GM21825 (cell line): Measurements from ENCODE around the gene MLNR.

Source experiments
- ATAC-seq: cut with Tn5 transposase; IDR thresholded peaks from one replicate; pipeline ENCODE4 v1.9.1; 2021; ENCODE audit warnings: mild to moderate bottlenecking, moderate library complexity; ENCODE audit not compliant: unreplicated experiment

MLNR gene, protein sequence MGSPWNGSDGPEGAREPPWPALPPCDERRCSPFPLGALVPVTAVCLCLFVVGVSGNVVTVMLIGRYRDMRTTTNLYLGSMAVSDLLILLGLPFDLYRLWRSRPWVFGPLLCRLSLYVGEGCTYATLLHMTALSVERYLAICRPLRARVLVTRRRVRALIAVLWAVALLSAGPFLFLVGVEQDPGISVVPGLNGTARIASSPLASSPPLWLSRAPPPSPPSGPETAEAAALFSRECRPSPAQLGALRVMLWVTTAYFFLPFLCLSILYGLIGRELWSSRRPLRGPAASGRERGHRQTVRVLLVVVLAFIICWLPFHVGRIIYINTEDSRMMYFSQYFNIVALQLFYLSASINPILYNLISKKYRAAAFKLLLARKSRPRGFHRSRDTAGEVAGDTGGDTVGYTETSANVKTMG

DNA sequence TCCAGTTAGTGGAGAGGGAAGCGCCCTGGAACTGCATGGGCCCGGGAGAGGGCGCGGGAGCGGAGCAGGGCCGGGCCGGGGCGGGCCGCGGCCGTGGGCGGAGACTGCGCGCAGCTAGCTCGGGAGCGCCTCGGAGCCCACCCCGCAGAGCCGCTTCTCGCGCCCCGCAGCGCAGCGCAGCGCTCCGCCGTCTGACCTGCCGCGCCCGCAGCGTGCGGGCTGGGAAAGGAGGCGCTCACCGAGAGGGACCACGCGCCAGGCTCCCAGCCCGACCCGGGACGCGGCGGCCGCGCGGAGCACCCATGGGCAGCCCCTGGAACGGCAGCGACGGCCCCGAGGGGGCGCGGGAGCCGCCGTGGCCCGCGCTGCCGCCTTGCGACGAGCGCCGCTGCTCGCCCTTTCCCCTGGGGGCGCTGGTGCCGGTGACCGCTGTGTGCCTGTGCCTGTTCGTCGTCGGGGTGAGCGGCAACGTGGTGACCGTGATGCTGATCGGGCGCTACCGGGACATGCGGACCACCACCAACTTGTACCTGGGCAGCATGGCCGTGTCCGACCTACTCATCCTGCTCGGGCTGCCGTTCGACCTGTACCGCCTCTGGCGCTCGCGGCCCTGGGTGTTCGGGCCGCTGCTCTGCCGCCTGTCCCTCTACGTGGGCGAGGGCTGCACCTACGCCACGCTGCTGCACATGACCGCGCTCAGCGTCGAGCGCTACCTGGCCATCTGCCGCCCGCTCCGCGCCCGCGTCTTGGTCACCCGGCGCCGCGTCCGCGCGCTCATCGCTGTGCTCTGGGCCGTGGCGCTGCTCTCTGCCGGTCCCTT, at the start of gene MLNR:
TSS of gene MLNR (plus strand) at position 303 of the 820 bp plus-strand sequence. CDS start at position 303, 0 bp downstream.
- no peak for ATAC-seq

DNA sequence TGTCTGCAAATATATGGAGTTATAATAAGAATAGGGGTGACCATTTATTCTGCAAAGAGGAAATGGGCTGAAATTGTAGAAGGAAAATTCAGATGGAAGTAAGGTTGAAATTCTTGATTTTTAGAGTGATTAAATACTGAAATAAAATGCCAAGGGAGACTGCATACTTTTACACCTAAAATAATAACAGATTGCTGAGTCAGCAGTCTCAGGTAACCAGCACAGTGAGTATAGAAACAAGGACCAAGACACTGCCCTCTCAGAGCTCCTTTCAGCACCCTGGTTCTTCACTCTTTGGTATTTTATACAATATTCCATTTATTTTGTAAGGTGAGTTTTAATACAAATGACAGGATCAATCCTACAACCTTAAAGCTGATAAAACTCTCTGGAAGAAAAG, 48.8 kb upstream of the MLNR start:
- no peak for ATAC-seq

DNA sequence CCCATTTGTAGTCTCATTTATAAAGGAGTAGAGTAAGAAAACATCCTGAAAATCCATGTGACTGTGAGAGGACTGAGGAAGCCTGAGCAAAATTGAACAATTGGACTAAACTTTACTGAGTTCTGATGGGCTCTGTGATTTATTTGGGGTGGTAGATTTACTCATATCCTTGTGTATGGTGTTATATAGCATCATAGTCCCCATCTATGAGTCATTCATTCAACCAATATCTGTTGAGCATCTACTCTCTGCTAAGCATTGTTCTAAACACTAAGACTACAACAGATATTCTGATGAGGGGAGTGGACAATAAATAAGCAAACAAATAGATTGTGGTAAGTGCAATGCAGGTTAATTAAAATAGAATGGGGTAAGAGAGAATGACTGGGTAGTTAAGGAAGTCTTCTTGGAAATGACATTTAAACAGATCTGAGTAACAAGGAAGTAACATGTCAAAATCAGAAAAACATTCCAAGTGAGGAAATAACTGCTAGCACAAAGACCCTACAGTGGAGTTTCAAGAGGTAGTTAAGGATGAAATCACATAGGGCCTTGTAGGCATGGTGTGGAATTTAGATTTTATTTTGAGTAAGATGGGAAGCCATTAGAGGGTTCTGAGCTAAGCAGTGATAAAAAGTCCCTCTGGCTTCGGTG, 36.3 kb upstream of the MLNR start:
- ATAC-seq = no peak

DNA sequence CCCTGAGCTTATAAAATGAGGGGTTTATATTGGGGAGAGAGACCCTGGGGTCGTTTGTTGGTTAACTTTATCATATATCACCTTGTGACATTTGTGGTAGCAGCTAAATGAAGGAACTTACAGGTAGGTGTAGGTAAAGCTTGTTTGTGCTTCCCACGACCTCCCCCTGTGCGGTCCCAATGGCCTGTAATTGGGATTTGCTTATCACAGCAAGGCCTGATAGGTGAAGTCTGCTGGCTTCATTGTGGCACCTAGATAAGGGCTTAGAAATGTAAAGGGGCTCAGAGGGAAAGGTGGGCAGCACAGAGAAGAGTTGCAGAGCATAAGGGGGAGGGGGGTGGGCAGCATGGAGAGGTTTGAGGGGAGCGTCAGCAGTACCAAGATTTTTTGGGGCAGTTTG, 35.5 kb upstream of the MLNR start:
- ATAC-seq = no peak

DNA sequence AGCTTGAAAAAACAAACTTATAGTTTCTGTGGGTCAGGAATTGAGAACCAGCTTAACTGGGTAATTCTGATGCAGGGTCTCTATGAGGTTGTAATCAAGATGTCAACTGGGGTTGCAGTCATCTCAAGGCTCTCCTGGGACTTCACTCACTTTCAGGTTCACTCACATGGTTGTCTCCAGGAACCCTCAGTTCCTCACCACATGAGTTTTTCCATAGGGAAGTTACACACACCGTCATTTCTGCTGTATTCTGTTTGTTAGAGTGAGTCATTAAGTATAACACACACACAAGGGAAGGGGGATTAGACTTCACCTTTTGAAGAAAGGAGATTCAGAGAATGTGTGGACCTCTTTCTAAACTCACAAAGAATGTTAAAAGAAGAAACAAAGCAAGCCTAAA, 34.9 kb upstream of the MLNR start:
- peak; percentile 52 for ATAC-seq

DNA sequence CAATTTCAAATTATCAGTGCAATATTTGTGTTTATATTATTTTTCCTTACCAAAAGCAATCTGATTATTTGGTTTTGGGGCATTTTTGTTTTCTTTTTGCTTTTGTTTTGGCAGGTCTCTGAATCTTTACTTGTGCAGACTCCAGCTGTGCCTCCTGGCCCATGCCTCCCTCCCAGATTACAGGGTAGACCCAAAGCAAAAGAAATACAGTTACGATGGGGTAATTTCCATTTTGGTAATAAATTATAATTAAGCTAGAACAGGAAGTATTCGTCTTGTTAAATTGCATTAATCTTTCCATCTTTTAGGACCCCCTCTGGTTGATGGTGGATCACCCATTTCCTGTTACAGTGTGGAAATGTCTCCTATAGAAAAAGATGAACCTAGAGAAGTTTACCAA, 29.2 kb upstream of the MLNR start:
- no peak for ATAC-seq

DNA sequence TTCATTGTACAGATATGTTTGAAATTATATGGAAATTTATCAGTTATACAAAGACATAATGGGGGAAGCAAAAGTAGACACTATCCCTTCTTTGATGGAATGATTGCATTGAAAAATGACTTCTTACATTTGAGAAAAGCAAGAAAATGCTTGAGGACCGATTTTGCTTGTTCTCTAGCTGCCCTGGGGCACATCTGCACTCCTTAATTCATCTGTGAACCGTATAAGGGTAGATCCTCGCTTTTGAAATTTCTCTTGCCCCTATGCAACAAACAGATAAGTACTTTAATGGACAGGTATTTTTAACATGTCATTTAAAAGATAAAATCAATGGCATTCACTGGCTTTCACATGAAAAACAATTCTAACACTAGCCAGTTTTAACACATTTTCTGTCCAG, 13.5 kb upstream of the MLNR start:
- no peak for ATAC-seq

DNA sequence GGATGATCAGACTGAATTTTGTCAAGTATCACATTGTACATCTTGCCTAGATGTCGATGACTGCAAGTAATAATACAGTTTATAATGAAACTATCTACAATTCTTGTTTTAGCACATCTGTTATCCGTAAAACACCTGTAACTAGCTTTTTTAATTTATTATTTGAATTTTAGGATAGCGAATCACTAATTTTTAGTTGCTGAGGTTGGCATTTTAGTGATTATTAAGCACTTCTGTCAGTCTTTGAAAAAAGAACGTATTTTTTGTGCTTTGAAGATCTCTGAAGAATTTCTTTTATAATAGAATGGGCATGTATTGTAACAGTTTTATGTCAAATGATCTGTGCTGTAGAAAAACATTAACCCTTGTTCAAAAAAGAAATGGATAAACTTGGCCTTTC, 11.5 kb upstream of the MLNR start:
- ATAC-seq = no peak

DNA sequence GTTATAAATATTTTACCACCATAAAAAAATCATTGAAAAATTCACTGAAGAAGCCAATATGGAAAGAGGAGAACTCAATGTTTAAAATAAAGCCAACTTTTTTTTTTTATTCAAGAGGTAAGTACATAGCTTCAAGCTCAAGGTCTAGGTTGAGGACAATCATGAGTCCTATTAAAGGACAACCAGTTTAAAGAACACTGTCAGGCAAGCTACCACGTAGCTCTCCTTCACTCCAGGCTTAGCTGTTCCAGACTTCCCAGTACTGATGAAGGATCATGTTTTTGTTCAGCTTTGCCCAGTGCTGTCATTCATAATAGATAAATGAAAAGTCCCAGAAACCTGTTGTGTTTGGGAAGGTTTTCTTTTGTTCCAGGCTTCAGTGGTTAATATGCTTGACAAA, 10.0 kb upstream of the MLNR start:
- no peak for ATAC-seq

DNA sequence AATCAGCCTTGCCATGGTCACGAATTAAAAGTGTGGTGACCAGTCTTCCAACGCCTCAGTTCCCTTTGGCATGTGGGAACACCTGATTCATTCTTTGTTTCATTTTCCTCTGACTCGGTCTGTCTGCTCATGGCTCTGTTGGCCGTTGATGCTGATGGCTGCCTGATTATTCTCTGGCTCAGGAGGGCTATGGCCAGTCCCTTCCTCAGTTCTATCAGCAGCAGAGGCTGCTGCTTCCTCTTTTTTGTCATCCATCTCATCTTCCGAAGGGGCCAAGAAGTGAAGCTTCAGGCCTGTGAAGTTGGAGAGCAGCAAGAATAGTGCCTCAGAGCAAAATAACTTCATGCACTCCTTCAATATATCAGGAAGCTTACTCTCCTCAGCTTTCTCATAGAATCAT, 9.5 kb upstream of the MLNR start:
- no peak for ATAC-seq

DNA sequence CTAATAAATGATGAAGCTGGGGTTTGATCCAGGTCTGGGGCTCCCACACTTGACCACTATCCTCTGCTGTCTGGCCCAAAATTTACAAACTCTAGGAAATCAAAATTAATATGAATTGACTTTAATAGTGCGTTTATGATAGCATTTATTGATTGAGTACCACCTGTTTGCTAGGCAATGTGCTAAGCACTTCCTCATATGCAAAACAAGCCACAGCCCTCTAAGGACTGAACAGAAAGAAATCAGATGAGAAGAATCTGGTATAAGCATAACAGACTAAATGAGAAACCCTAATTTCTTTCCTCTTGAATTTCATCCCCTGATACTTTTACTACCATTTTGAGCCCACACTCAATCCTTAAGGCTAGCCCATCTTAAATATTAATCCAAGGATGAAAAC, 6.6 kb upstream of the MLNR start:
- ATAC-seq = no peak

DNA sequence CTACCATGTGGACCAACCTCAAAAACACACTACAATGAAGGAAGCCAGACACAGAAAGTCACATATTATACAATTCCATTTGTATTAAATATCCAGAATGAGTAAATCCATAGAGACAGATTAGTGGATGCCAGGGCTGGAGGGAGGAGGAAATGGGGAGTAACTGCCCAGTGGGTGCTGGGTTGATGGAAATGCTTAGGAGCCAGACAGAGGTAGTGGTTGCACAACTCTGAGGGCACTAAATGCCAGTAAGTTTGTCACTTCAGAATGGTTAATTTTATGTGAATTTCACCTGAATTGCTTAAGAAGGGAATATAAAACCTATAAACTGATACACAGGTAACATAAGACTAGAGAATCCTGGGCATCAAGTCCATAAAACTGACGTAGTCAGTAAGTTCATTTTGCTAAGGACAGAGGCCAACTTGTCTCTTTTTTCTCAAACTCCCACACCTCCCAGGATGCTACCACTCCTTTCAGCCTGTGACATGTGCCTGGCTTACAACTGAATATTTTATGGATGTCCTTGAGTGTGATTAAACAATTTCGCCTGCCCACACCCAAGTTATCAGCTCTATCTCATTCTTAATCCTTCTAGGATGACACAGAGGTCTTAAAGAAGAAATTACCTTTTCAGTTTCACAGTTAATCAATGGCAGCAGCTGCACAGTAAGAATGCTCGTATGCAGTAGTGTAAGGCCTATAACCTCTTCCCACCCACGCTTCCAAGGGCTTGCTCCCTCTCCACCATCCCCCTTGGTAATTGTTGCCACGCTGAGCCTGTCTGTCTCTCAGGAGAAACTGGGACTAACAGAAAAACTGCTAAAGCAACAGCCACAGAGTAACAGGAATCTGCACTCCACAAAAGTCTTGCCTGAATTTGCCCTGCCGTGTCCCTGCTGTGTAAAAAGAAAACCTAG, 5.9 kb upstream of the MLNR start:
- no peak for ATAC-seq

DNA sequence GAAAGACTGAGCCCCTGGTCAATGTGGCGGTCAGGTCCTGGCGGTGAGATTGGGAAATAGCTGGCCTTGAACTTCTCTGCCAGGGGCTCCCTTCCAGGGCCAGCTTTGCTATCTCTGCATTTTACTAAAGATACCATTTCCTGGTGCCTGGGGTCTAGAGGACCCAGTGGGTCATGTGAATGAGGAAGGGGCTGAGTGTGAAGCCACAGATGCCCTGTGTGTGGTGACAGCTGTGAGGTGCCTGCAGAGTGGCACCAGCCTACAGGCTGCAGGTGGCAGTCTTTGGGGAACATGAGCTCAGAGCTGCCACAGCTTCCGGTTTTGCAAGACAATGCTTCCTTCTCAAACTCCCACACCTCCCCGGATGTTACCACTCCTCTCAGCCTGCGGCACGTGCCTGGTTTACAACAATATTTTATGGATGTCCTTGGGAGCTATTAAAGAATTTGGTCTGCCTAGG, 5.2 kb upstream of the MLNR start:
- ATAC-seq = peak; percentile 51

DNA sequence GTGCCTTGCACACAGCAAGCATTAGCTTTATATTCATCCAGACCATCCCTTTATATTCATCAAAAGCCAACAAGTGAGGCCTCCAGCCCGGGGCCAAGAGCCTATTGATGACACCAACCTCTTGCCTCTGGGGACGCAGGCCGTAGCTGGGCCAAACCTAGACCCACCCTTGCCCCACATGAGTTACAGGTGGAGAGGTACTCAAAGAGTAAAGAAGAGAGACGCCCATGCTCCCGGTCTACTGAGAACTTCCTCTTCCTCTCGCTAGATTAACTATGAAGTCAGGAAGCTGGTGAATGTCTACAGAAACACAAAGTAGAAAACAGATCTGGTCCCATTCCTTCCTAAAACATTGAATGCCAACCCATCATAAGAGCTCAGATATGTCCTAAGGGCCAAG, 3.8 kb upstream of the MLNR start:
- ATAC-seq = no peak

DNA sequence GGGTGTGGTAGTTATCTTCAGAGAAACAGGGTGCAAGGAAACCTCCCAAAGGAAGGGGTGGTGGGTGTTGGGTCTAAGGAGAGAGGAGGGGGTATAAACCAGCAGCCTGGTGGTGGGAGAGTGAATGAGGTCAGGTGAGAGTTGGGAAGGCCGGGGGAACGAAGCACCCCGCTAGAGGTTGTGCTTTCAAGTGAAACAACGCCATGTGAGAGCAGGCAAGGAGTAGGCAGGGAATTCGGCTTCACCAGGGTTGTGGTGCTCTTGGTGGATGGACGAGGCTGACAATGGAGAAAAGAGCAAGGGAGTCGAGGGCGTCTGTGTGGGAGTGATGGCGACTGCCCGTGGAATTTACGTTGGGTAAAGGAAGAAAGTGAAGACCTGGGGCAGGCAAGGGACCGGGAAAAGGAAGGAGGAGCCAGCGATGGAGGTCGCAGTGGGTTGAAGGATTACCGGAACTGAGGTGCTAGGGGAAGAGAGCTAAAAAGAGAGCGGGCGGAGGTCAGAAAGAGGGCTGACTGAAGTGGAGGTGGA, 2.1 kb upstream of the MLNR start:
- ATAC-seq = no peak

DNA sequence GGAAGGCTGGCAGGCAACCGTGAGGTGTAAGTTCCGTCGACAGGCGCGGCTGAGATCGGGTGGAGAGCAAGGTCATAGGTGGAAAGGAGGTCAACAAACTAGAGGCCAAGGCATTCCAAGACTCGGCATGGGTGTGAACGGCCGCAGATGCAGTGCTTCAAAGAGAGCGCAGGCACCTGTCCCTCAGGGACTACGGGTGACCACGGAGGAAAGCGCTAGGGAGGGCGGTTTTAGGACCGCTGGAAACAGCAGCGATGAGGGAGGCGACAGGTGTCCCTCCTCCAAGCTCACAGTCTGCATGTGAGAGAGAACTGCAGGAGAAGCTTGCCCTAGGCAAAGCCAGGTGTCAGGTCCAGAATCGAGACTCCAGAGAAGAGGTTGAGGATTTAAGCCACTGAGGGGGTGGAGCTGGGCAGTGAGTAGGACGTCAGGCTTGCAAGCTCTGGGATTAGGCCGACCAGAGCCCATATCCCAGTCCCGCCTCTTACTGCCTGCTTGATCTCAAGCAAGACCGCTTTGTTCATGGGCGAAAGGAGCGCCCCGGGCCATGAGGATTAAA, 1.6 kb upstream of the MLNR start:
- no peak for ATAC-seq

DNA sequence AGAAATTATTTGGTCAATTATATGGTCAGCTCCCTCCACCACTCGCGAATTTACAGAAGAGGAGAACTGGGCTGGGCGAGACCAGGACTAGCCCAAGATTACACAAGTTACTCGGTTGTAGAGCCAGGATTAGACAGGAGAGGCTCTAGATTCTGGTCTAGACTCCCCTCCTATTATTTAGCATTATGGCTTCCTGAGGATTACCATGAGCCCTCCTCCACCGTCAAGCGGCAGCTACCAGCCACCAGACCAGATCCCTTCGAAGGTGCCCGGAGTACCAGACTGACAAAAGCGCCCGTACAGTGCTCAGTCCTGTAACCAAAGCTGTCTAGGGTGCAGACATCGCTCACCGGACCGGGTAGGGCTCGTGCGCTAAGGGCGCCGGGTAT, 497 bp upstream of the MLNR start:
- ATAC-seq = no peak

DNA sequence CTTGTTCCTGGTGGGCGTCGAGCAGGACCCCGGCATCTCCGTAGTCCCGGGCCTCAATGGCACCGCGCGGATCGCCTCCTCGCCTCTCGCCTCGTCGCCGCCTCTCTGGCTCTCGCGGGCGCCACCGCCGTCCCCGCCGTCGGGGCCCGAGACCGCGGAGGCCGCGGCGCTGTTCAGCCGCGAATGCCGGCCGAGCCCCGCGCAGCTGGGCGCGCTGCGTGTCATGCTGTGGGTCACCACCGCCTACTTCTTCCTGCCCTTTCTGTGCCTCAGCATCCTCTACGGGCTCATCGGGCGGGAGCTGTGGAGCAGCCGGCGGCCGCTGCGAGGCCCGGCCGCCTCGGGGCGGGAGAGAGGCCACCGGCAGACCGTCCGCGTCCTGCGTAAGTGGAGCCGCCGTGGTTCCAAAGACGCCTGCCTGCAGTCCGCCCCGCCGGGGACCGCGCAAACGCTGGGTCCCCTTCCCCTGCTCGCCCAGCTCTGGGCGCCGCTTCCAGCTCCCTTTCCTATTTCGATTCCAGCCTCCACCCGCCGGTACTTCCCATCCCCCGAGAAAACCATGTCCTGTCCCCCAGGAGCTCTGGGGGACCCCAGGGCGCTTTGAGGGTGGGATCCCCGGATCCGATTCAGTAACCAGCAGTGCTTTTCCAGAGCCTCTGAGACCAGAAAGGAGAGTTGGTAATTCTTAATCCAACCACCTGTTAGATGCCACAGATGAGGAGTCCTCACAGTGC, 885 bp downstream of the MLNR start:
- no peak for ATAC-seq

DNA sequence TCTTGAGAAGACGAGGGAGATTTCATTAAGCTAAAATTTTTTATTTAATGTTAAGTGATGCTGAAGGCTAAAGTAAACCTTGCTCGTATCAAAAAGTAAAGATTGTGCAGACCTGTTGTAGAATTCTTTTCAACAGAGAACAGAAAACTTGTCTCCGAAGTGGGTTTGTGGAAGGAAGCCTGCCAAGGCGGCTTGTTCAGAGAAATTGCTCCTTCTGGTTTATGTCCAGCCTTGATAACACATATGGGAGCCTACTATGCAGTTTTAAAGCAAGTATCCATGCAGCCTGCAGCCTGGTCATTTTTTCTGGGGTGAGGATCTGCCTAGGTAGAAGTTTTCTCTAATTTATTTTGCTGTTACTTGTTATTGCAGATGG, 1.4 kb downstream of the MLNR start:
- ATAC-seq = no peak
